HG03175 (cell line): ENCODE results near the gene ZNHIT1.
"Not testable (repeated sequence)": the region's sequence is repeated elsewhere in the genome, so short reads cannot be mapped to it uniquely, and the experiment has no call there.

Experiments
- ATAC-seq: cut with Tn5 transposase; IDR thresholded peaks from one replicate; pipeline ENCODE4 v1.9.1; 2021; ENCODE audit warnings: mild to moderate bottlenecking, moderate library complexity; ENCODE audit not compliant: unreplicated experiment

ZNHIT1 gene

DNA sequence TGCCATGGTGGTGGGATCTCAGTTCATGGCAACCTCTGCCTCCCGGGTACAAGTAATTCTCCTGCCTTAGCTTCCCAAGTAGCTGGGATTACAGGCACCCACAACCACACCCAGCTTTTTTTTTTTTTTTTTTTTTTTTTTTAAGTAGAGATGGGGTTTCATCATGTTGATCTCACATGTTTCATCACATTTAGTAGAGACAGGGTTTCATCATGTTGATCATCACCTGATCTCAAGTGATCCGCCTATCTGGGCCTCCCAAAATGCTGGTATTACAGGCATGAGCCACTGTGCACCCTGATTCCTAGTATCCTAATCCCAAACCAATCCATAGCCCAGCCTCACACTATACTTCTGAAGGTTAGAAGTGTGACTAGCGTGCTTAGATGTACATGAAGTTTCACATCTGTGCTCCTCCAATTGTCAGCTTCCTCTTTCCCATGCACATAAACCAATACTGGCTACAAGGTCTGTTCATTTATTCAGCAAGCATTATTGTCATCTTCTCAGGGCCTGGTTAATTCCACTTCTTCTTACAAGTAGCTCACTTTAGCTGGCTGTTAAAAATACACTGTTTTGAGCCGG lies 31.0 kb upstream of the ZNHIT1 start:
- ATAC-seq: no peak

GRCh38 chr7:101189109-101189508 lies 28.9 kb upstream of the ZNHIT1 start:
- no peak for ATAC-seq

- no peak for ATAC-seq
Measured at GRCh38 chr7:101195884-101196283, 22.1 kb upstream of the ZNHIT1 start.

- ATAC-seq: no peak
Measured at GRCh38 chr7:101197991-101198390, 20.0 kb upstream of the ZNHIT1 start.

DNA sequence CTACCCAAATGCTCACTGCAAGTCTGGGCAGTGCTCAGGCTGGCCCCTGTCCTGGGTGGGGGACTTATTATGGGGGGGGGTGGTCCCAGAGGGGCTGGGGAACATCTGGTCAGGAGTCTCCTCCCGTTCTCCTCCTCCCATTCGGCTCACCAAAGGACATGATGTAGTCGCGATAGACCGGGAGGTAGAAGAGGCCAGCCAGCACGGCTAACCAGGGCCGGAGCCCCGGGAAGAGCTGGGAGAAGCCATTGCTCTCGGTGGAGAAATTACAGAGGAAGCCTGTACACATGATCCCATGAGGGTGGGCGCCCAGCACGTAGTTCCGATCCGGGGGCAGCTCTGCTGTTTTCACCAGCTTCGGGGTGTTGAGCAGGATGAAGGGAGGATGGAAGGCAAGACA lies 19.5 kb upstream of the ZNHIT1 start:
- ATAC-seq: no peak

DNA sequence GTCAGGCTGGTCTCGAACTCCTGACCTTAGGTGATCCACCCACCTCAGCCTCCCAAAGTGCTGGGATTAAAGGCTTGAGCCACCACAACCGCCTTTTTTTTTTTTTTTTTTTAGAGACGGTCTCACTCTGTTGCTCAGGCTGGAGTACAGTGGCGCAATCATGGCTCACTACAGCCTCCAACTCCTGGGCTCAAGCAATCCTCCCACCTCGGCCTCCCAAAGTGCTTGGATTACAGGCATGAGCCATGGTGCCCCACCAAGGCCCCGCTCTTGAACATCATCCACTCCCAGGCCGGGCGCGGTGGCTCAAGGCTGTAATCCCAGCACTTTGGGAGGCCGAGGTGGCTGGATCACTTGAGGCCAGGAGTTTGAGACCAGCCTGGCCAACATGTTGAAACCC lies 18.4 kb upstream of the ZNHIT1 start:
- ATAC-seq: not testable (repeated sequence)

DNA sequence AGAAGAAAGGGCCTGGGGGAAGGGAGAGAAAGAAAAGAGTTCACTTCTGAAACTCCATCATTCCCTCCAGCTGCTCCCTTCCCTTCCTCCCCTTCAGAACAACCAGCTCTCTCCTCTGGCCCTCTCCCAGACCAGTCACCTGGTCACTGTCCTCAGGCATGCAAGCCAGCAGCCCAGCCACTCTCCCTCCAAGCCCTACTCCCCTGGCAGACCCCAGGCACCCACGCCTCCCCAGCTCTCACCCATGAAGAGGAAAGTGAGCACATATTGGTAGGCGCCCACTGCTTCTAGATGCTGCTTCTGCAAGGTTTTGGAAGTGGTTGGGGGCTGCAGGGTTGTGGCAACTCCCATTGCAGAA lies 17.5 kb upstream of the ZNHIT1 start:
- ATAC-seq: no peak

- no peak for ATAC-seq
Measured at GRCh38 chr7:101200862-101201599, 16.9 kb upstream of the ZNHIT1 start, which contains the start of gene MOGAT3. MOGAT3 (minus strand) TSS chr7:101201036; CDS start chr7:101200854, 182 bp downstream.

DNA sequence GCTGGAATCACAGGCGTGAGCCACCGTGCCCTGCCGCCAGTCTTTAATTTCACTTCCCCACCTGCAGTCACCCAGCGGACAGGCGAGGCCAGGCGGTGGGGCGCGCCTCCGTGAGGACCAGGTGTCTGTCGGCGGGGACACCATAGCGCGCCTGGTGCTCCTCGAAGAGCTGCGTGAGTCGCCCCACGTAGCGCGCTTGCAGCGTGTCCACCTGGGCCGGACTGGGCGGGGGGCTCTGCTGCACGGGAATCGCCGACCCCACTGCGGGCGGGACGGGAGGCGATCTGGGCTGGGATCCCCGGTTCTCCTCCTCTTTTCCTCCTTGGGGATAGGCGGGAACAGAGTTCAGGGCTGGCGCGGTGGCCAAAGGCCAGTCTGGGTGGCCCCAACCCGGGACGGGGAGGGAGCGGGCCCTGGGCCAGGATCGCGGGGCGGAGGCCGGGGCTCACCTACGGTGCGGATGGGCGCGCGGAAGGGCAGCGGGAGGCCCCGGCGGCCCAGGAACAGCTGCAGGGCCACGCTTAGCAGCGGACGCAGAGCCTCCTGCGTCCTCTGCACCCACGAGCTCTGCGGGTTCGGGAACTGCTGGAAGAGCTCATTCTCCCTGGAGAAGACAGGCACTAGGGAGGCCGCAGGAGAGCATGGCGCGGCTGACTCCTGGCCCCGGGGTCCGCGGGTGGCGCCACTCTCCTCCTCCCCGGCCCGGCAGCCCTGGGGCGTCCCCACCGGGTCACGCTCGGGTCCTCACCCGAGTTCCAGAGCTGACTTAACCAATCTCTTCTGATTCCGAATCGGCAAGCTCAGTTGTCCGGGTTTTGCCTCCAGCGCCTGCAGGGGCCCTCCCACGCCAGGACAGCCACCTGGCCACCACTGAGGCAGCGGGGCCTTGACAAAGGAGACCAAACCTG lies 16.0 kb upstream of the ZNHIT1 start:
- no peak for ATAC-seq

GRCh38 chr7:101202603-101202918 lies 15.4 kb upstream of the ZNHIT1 start:
- ATAC-seq: no peak

DNA sequence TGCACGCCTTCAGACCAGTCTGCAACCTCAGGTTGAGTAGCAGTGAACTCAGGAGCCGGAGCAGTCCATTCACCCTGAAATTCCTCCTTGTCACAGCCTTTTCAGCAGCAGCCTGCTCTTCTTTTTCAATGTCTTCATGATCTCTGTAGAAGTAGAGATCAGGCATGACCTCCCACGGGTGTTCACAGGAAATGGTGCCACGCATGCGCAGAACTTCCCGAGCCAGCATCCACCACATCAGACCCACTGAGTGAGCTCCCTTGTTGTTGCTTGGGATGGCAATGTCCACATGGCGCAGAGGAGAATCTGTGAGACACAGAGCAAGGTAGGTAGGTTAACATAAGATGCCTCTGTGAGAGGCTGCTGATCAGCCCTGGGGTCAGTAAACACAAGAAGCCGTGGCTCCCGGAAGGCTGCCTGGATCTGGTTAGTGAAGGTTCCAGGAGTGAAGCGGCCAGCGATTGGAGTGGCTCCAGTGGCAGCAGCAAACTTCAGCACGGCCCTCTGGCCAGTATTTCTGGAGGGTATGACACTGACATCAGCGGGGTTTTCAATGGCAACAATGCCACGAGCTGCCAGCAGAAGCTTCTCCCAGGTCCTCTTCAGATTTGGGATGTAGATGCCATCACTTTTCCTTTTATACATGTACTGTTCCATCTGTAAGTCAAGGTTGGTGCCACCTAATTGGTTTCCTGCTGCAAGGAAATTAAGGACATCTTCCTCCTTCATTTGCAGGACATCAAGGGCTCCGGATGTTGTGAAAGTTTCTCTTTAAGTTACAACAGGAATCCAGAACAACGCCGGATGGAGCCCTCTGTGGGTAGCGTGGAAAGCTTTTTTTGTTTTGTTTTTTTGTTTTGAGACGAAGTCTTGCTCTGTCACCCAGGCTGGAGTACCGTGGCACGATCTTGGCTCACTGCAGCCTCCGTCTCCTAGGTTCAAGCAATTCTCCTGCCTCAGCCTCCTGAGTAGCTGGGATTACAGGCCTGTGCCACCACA lies 13.9 kb upstream of the ZNHIT1 start:
- not testable (repeated sequence) for ATAC-seq

DNA sequence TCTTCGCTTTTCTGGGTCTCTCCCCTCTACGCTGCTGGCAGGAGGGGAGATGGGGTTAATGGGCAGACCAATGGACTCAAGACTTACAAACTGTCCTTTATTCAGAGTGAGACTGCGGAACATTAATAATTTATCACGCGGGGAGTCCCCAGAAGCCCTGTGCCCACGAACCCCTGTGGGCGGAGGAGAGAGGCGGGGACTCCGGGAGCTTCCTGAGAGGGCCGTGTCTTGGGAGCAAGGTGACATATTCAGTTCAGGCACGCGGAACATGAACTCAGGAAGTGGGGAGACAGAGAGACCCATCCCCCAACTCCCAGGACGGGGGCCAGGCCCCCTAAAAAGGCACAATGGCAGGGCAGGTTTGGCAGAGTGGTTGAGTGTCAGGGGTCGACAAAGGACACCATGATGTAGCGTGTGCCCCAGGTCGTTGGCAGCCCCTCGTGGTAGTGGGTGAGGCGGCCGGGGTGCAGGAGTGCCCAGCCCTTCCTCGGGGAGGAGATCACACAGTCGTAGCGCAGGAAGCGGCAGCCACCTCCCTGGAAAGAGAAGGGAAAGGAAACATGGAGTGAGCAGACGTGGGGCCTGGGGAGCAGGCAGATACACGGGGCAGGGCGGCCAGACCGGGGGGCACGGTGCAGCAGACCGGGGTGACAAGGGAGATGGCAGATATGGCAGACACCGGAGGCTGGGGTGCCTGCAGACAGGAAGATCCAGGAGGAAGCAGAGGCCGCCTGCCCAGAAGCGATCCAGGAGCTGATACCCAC lies 11.9 kb upstream of the ZNHIT1 start:
- no peak for ATAC-seq

DNA sequence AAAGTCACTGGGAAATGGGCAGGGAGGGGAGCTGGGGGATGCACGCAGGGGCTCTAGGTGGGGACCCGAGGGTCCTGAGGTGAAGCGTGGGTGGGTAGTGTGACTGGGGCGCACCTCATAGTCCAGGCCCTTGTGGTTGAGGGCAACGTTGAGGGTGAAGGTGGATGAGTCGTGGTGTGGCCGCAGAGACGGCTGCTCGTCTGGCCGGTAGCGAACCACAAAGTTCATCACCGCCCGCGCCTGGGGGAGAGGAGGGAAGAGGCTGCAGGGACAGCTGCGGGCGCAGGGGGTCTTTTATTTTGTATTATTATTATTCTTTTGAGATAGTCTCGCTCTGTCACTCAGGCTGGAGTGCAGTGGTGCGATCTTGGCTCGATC lies 11.3 kb upstream of the ZNHIT1 start:
- ATAC-seq: no peak

GRCh38 chr7:101207459-101207858 lies 10.5 kb upstream of the ZNHIT1 start:
- no peak for ATAC-seq

- ATAC-seq: no peak
Measured at GRCh38 chr7:101208794-101209193, 9.2 kb upstream of the ZNHIT1 start.

- ATAC-seq: no peak
Measured at GRCh38 chr7:101210143-101210542, 7.8 kb upstream of the ZNHIT1 start.

DNA sequence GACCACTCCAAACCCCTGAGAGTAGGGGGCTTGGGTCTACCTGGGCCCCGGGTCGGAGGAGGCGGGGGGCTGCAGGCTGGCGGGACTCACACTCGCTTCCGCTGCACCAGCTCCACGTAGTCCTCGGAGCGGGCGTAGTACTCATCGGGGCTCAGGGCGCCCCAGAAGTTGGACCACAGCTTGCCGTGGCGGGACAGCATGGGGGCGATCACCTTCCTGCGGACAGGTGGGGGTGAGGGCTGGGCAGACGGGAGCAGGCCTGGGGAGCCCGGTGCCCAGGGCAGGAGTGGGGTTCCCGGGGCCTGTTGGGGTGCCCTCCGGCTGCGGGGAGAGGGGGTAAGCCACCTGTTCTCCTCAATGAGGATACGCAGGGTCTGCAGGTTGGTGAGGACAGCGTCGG lies 6.5 kb upstream of the ZNHIT1 start:
- ATAC-seq: no peak

DNA sequence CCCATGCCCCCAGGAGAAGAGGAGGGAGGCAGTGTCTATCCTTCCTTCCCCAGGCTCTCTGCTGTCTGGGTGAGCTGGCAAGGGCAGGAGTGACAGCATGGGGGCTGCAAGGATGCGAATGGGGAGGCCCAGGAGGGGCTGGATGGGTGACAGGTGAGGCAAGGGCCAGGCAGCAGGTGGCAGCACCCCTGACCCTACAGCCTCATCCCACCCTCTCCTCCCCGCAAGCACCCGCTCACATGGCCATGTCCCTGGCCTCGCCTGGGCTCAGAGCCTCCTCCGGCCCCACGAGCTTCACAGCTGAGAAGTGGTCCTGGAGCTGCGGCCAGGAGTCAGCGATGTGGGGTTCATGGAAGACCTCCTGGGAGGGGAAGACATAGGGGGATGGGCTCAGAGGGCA lies 6.0 kb upstream of the ZNHIT1 start:
- no peak for ATAC-seq

- peak; percentile 2 for ATAC-seq
Measured at GRCh38 chr7:101216001-101216859, 1.7 kb upstream of the ZNHIT1 start.
